HFFc6 (cell line): ENCODE data around the gene PCDHGA3. TPM values are rescaled to one million over a fixed set of nuclear protein-coding genes. Genes with fewer than 3 reads are reported as not detected.
"Not testable (repeated sequence)": the region's sequence is repeated elsewhere in the genome, so short reads cannot be mapped to it uniquely, and the experiment has no call there.

Experiments used
- DNase-seq: peaks from one replicate; pipeline ENCODE4 v3.0.0-alpha.2; 2018
- H3K27ac Mint-ChIP-seq: 2 replicates; pipeline ENCODE4 v1.8.0; 2020; ENCODE audit warnings: mild to moderate bottlenecking, mixed read lengths
- H3K27me3 Mint-ChIP-seq: 2 replicates; pipeline ENCODE4 v1.8.0; 2021; ENCODE audit warnings: mild to moderate bottlenecking, moderate library complexity, mixed read lengths; ENCODE audit not compliant: insufficient read depth
- H3K36me3 Mint-ChIP-seq: 2 replicates; pipeline ENCODE4 v1.8.0; 2021; ENCODE audit warnings: low read depth, mixed read lengths
- H3K4me1 Mint-ChIP-seq: 2 replicates; pipeline ENCODE4 v1.8.0; 2020; ENCODE audit warnings: low read depth, mixed read lengths
- H3K4me3 Mint-ChIP-seq: 2 replicates; pipeline ENCODE4 v1.8.0; 2020; ENCODE audit warnings: mild to moderate bottlenecking, moderate library complexity, mixed read lengths
- H3K9me3 Mint-ChIP-seq: 2 replicates; pipeline ENCODE4 v1.8.0; 2020; ENCODE audit warnings: mild to moderate bottlenecking, mixed read lengths
- total RNA-seq, 6 experiments: library from RNA; stranded (reverse); fragmentation: NEBNext Ultra II Directional; extraction: Animal tissue kit (Norgen Biotek cat#: 25700); gene quantifications; 2 replicates in 1 of 6; 3 replicates in 5 of 6; pipeline ENCODE4 v1.2.3, GENCODE V29; 2021
- TF ChIP-seq, protein P1 (sequence below): fragments of 200-600 bp; sonication (generic); IDR thresholded peaks from 2 replicates; pipeline ENCODE4 v1.5.0; 2021; ENCODE audit warnings: antibody characterized with exemption, mild to moderate bottlenecking

Gene PCDHGA3
- total RNA-seq, 6 experiments from 2014 or later = 1.9 to 10.2 (median 2.7) TPM

DNA sequence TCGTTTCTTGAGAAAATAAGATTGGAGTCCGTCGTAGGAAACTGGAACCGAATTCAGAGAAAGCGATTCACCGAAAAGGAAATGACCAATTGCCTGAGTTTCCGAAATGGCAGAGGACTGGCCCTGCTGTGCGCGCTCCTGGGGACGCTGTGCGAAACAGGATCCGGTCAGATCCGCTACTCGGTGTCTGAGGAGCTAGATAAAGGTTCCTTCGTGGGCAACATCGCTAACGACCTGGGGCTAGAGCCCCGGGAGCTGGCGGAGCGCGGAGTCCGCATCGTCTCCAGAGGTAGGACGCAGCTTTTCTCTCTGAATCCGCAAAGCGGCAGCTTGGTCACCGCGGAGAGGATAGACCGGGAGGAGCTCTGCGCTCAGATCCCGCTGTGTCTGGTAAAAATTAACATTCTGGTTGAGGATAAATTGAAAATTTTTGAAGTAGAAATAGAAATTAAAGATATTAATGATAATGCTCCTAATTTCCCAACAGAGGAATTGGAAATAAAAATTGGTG, 379 bp downstream of the PCDHGA3 start:
- TF ChIP-seq, protein P1, sequence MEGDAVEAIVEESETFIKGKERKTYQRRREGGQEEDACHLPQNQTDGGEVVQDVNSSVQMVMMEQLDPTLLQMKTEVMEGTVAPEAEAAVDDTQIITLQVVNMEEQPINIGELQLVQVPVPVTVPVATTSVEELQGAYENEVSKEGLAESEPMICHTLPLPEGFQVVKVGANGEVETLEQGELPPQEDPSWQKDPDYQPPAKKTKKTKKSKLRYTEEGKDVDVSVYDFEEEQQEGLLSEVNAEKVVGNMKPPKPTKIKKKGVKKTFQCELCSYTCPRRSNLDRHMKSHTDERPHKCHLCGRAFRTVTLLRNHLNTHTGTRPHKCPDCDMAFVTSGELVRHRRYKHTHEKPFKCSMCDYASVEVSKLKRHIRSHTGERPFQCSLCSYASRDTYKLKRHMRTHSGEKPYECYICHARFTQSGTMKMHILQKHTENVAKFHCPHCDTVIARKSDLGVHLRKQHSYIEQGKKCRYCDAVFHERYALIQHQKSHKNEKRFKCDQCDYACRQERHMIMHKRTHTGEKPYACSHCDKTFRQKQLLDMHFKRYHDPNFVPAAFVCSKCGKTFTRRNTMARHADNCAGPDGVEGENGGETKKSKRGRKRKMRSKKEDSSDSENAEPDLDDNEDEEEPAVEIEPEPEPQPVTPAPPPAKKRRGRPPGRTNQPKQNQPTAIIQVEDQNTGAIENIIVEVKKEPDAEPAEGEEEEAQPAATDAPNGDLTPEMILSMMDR = peak; percentile 33; the same call in 1 of the 2 replicates
- DNase-seq = no peak
- H3K27me3 Mint-ChIP-seq = peaks cover 2% of the 10 kb centered on the region
- peak overlapping the region; percentile 91 for H3K4me3 Mint-ChIP-seq
- H3K9me3 Mint-ChIP-seq = peaks cover 36% of the 10 kb centered on the region
- peaks cover 9% of the 10 kb centered on the region for H3K4me1 Mint-ChIP-seq
- H3K36me3 Mint-ChIP-seq = peaks cover 27% of the 10 kb centered on the region
- H3K27ac Mint-ChIP-seq = peak overlapping the region; percentile 95

DNA sequence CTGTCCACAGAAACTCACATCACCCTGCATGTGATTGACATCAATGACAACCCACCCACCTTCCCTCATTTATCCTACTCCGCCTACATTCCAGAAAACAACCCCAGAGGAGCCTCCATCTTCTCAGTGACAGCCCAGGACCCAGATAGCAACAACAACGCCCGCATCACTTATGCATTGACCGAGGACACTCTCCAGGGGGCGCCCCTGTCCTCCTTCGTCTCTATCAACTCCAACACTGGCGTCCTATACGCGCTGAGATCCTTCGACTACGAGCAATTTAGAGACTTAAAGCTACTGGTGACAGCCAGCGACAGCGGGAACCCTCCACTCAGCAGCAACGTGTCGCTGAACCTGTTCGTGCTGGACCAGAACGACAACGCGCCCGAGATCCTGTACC, 1.7 kb downstream of the PCDHGA3 start:
- Mint-ChIP-seq H3K9me3 (peaks cover 36% of the 10 kb centered on the region), H3K36me3 (peaks cover 24% of the 10 kb centered on the region), H3K4me1 (peaks cover 16% of the 10 kb centered on the region), H3K27me3 (peaks cover 4% of the 10 kb centered on the region), H3K4me3 (no peak overlapping the region), H3K27ac (no peak overlapping the region)
- DNase-seq = no peak
- TF ChIP-seq, protein P1 = 0 out of 2 replicates have a peak, but pooled peaks have one; percentile 15

DNA sequence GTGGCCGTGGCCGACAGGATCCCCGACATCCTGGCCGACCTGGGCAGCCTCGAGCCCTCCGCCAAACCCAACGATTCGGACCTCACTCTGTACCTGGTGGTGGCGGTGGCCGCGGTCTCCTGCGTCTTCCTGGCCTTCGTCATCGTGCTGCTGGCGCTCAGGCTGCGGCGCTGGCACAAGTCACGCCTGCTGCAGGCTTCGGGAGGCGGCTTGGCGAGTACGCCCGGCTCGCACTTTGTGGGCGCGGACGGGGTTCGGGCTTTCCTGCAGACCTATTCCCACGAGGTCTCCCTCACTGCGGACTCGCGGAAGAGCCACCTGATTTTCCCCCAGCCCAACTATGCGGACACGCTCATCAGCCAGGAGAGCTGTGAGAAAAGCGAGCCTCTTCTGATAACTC, 2.4 kb downstream of the PCDHGA3 start:
- Mint-ChIP-seq H3K4me1 (peaks cover 19% of the 10 kb centered on the region), H3K36me3 (peaks cover 29% of the 10 kb centered on the region), H3K9me3 (peaks cover 41% of the 10 kb centered on the region)
- H3K27ac Mint-ChIP-seq, DNase-seq, H3K27me3 Mint-ChIP-seq, H3K4me3 Mint-ChIP-seq: not testable (repeated sequence)

DNA sequence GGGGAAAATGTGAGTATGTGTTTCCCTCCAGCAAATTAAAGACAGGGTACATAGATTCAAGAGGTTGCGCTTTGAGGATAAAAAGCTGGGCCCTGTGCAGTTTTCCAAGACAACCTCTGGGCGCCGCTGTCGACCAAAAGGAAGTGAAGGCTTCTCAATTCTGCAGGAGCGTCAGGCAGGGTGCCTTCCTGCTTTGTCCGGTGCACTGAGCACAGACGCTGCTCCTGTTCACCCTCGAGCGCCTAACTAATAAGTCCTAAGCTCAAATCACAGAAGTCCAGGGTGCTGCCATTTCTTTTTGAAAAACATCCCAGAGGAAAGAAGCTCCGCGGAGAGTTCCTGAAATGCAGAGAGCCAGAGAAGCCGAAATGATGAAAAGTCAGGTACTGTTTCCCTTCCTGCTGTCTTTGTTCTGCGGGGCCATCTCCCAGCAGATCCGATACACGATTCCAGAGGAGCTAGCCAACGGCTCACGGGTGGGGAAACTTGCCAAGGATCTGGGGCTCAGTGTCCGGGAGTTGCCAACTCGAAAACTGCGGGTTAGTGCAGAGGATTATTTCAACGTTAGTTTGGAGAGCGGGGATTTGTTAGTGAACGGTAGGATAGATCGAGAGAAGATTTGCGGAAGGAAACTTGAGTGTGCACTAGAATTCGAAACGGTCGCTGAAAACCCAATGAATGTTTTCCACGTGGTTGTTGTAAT, 6.4 kb downstream of the PCDHGA3 start, which contains the start of gene PCDHGB1:
Gene PCDHGB1 (plus strand): TSS at position 183 of the 703 bp plus-strand sequence. CDS start 162 bp downstream, at position 345.
- peaks cover 33% of the 10 kb centered on the region for H3K36me3 Mint-ChIP-seq
- peak within 1 kb of the TSS; percentile 48 for H3K27ac Mint-ChIP-seq
- H3K27me3 Mint-ChIP-seq = peaks cover 9% of the 10 kb centered on the region
- DNase-seq = peak; percentile 53
- H3K4me3 Mint-ChIP-seq = peak within 1 kb of the TSS; percentile 88
- H3K4me1 Mint-ChIP-seq = peaks cover 19% of the 10 kb centered on the region
- peaks cover 46% of the 10 kb centered on the region for H3K9me3 Mint-ChIP-seq
- TF ChIP-seq, protein P1 = peak; percentile 77

DNA sequence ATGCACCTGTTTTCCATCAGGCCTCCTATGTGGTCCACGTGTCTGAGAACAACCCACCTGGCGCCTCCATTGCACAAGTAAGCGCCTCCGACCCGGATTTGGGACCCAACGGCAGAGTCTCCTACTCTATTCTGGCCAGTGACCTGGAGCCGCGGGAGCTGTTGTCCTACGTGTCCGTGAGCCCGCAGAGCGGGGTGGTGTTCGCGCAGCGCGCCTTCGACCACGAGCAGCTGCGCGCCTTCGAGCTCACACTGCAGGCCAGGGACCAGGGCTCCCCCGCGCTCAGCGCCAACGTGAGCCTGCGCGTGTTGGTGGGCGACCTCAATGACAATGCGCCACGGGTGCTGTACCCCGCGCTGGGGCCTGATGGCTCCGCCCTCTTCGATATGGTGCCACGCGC, 8.0 kb downstream of the PCDHGA3 start:
- Mint-ChIP-seq H3K36me3 (peaks cover 42% of the 10 kb centered on the region), H3K27me3 (peaks cover 9% of the 10 kb centered on the region), H3K4me3 (no peak overlapping the region), H3K9me3 (peaks cover 51% of the 10 kb centered on the region), H3K4me1 (peaks cover 16% of the 10 kb centered on the region), H3K27ac (no peak overlapping the region)
- no peak for DNase-seq
- TF ChIP-seq, protein P1 = no peak

DNA sequence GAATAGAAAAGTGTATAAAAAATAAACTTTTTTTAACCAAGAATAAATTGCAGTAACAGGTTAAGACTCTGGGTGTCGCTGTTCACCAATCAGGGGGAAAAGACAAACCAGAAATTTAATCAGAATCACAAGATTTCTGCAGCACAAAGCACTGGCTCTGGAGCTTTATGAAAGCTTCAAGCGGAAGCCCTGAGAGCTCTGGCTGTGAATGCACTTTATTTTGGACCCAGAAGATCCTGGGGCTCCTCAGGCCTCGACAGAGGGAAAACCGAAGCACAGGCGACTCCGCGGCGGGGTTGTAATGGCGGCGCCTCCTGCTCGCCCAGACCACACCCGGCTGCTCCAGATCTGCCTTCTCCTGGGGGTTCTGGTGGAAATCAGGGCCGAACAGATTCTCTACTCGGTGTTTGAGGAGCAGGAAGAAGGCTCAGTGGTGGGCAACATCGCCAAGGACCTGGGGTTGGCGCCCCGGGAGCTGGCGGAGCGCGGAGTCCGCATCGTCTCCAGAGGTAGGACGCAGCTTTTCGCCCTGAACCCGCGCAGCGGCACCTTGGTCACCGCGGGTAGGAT, 11.4 kb downstream of the PCDHGA3 start, which contains the start of gene PCDHGA4:
Gene PCDHGA4 (plus strand): TSS at position 122 of the 570 bp plus-strand sequence. CDS start 87 bp downstream, at position 209.
- TF ChIP-seq, protein P1 = peak; percentile 83
- peaks cover 9% of the 10 kb centered on the region for H3K27me3 Mint-ChIP-seq
- H3K4me1 Mint-ChIP-seq = peaks cover 13% of the 10 kb centered on the region
- H3K36me3 Mint-ChIP-seq = peaks cover 45% of the 10 kb centered on the region
- peak within 1 kb of the TSS; percentile 71 for H3K4me3 Mint-ChIP-seq
- DNase-seq = no peak
- no peak within 1 kb of the TSS for H3K27ac Mint-ChIP-seq
- peaks cover 56% of the 10 kb centered on the region for H3K9me3 Mint-ChIP-seq
